Fibroblast of the aortic adventitia (primary cell): Measurements from ENCODE around the gene CTNNA3. TPM values are rescaled to one million over a fixed set of nuclear protein-coding genes. Genes with fewer than 3 reads are reported as not detected.

ENCODE experiments used
- DNase-seq: peaks from one replicate; pipeline ENCODE4 v3.0.0-alpha.2; 2010; ENCODE audit warnings: low read depth
- H3K4me3 ChIP-seq: 2 replicates; pipeline ENCODE4 v1.5.1; 2011; ENCODE audit warnings: low read depth, mild to moderate bottlenecking, control low read depth, low read length, moderate library complexity
- total RNA-seq: library from RNA; depleted of rRNA; stranded (reverse); fragments of >200 nt; gene quantifications from 2 replicates; pipeline ENCODE4 v1.2.3, GENCODE V29; 2012; ENCODE audit warnings: low replicate concordance
- TF ChIP-seq, protein P1 (sequence below): IDR thresholded peaks from 2 replicates; pipeline ENCODE4 v1.5.1; 2011; ENCODE audit warnings: mild to moderate bottlenecking, low read length, control low read depth, inconsistent platforms; ENCODE audit not compliant: insufficient read depth

The CTNNA3 gene
- total RNA-seq, 1 donor = not detected

DNA sequence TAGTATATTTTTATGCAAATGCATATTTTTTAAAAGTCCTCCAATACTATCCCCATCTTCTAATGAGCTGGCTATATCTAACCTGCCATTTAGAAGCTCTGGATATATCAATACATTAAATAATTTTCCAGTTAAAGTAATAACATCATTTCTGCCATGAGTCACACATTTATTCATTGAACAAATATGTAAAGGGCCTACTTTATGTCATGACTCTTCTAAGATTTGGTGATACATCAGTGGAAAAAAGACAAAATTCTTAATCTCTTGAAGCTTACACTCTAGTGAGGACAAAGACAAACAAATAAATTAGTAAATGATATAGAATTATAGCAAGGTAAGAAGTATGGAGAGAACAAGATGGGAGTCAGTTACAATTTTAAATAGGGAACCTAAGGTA is 1487.0 kb downstream of the CTNNA3 start:
- DNase-seq = no peak
- no peak overlapping the region for H3K4me3 ChIP-seq
- TF ChIP-seq, protein P1, sequence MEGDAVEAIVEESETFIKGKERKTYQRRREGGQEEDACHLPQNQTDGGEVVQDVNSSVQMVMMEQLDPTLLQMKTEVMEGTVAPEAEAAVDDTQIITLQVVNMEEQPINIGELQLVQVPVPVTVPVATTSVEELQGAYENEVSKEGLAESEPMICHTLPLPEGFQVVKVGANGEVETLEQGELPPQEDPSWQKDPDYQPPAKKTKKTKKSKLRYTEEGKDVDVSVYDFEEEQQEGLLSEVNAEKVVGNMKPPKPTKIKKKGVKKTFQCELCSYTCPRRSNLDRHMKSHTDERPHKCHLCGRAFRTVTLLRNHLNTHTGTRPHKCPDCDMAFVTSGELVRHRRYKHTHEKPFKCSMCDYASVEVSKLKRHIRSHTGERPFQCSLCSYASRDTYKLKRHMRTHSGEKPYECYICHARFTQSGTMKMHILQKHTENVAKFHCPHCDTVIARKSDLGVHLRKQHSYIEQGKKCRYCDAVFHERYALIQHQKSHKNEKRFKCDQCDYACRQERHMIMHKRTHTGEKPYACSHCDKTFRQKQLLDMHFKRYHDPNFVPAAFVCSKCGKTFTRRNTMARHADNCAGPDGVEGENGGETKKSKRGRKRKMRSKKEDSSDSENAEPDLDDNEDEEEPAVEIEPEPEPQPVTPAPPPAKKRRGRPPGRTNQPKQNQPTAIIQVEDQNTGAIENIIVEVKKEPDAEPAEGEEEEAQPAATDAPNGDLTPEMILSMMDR = no peak

DNA sequence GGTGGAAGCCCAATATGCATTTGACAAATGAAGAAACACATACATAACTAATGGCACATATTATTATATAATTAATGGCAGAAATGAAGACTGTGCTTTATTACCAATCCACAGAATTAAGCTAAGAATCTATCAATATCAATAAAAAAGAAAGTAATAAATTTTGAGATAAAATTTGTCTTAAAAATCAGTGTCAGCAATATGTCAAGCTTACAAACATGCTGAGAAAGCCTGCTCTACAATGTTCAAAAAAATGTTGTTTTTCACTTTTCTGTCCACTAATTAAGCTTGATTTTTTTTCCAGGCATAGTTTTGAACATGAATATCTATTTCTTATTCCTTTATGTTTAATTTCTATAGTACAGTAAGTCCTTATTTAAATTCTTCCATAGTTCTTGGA is 1491.2 kb downstream of the CTNNA3 start:
- TF ChIP-seq, protein P1 = no peak
- no peak overlapping the region for H3K4me3 ChIP-seq
- DNase-seq = no peak

DNA sequence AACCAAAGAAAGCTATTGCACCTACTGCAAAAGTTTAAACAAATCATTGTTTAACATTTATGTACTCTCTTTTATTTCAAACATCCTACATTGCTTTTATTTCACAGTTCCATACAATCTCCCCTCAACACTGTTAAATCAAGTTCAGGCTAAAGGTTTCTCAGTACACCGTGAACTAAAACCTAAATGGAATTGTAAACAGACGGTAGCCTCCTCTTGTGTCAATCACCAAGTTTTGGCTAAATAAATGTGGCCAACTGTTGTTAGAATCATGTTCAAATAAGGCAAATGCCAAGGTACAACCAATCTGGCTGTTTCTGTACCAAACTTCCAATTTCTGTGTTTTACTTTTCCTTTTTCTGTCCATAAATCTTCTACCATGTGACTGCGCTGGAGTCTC is 1493.9 kb downstream of the CTNNA3 start:
- TF ChIP-seq, protein P1 = no peak
- DNase-seq = no peak
- no peak overlapping the region for H3K4me3 ChIP-seq

DNA sequence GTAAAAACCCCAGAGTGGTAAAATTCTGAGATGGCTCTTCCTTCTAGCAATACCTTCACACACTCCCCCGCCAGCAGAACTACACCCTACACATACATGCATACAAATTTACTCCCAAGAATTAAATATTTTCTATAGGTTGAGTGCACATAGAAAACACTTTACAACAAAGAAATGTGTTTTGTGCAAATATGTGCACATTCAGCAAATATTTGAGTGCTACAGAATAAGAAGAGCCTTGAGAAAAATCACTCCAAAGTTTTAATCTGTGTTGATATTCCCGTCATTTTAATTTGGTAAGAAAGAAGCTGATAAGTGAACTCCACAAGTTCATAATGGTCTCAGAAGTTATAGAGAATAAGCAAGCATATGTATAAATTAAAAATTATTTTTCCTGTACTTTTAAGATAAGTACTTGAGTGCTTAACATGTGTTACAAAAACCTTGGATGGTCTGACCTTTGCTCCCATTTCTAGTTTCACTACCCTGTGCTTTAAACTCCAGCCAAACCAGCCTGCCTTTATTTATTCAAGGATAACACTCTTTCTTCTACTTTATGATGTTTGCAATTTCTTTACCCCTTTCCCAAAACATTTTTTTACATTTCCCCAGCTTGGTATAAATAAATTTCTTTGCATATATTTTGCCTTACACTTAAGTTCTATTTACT is 1503.7 kb downstream of the CTNNA3 start:
- TF ChIP-seq, protein P1 = no peak
- DNase-seq = no peak
- H3K4me3 ChIP-seq = no peak overlapping the region

DNA sequence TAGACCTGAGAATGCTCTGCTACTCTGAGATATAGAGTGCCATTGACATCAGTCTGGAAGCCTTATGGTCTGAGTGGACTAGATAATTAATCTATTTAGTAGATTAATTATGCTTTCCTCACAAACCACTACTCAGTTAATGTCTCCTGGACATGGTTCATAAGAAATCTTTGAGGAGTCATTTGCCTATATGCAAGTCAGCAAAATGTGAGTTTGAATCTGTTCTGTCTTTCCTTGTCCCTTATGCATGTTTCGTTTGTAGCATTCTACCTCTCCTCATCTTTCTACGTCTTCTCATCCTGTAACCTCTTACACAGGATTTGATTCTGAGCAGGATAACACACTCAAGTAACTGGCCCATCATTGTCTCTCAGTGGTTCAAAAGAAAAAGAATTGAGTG is 1505.6 kb downstream of the CTNNA3 start:
- TF ChIP-seq, protein P1 = no peak
- no peak for DNase-seq
- no peak overlapping the region for H3K4me3 ChIP-seq

DNA sequence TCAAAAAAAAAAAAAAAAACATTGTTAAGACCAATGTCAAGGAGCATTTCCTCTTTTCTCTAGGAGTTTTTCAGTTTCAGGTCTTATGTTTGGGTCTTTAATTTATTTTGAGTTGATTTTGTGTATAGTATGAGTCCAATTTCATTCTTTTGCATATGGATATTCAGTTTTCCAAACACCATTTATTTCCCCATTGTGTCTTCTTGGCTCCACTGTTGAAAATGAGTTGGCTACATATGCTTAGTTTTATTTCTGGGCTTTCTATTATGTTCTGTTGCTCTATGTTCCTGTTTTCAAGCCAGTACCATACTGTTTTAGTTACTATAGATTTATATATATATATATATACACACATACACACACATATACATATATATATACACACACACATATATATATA is 1506.7 kb downstream of the CTNNA3 start:
- no peak overlapping the region for H3K4me3 ChIP-seq
- DNase-seq = no peak
- TF ChIP-seq, protein P1 = no peak
